Islet precursor cell (in vitro differentiated cells): ENCODE results near the gene NSUN2.

Experiments used
- DNase-seq: peaks from one replicate; pipeline ENCODE4 v3.0.0-alpha.2; 2018

Gene NSUN2

DNA sequence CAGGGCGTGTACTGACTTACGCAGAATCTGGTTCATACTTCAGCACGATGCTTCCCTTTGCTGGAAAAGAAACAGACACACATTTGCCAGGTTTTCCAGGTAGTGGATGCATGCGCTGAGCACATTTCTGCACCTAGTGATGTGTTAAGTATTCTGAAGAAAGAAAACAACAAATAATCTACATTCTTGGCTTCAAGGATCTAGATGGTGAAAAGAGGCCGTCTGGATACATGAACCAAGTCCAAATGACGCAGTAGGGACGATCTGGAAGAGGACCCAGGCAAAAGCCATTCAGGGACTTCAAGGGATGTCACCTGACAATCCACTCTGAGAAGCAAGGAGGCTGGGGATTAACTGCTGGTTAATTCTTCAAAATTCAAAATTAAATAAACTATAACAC is 30.4 kb downstream of the NSUN2 start:
- no peak for DNase-seq

DNA sequence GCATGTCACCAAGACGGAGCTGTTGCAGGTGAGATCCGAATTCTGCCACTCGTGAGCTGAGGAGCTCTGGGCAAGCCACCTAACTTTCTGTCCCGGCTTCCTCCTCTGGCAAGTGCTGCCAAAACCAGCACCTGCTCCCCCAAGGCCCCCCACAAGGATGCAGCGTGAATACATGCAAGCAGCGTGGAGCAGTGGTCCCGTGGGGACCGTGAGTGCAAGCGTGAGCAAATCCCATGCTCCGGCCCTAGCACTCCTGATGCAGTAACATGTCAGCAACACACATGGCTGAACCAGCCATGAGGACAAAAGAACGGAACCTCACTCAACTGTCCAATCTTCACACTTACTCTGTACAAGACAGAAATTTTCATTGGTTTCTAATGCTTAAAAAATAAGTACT is 31.0 kb downstream of the NSUN2 start:
- DNase-seq, result peak; percentile 29

DNA sequence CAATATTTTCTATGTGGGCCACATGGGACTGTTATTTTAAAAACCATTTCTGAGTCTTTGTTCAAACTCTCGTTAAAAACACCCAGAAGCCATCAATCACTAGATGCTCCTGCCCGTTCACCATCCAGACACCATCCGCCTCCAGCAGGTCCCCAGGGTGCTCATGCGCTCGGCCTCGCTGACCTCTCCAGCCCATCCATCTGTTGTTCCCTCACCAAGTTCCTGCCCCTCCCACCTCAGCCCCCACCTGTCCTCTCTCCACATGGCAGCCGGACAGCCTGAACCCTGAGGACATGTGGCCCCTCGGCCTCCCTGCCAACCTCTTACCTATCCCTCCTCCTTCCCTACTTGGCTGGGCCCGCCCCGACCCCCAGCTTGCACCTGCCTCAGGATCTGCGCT is 31.6 kb downstream of the NSUN2 start:
- DNase-seq, result peak; percentile 32

DNA sequence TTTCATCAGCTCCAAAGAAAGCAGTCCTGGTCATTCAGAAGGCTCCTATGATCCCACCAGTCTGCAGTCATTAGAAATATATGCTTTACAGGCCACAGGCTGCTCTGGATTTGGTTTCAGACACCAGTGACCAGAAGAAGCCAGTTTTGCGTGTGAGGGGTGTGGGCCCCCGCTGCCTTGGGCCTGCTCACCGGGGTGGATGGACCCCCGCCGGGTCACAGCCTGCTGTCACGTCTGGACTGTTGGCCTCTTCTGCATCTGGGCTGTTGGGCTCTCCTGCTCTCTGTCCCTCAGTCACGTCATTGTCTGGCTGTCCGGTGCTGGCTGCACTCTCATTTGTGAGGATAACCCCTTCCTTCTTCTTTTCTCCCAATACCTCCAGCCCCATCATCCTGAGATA is 33.1 kb downstream of the NSUN2 start:
- peak; percentile 38 for DNase-seq

DNA sequence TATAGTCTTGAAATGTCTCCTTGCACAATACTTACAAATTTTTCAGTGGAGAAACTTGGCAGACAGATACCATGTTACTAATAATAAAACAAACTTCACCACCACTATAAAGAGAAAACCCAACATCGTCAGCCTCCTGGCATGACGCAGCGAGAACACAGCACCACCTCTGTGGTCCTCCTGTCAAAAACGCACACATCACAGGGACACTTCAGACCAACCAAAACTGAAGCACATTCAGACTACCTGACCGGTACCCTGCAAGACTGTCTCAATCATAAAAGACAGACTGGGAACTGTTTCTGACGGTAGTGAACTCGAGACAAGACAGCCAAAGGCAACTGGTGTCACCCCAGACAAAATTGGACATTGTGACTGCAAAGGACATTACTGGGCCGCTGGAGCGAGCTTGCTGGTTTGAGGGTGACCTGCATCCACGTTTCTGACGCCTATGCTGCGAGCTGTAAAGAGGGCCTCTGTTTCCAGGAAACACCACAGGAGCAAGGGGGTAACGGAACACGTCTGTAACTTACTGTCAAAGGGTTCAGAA is 34.4 kb downstream of the NSUN2 start:
- DNase-seq, result peak; percentile 32

DNA sequence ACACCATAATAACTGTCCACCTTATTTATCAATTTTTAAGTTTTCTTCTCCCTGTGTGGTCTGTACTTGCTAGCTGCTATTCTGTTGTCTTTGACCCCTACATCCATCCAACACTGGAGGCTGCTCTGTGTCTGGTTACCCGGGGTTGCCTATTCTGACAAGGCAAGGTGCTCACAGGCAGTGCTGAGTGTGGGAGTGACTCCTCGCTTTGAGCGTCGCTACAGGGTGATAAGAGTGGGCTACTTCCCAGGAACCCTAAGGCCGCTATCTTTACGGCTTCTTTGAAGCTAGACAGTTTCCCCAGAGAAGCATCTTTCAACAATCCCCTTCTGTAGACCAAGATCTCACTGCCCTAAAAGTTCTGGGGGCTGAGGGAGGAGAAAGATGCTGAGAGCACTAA is 35.3 kb downstream of the NSUN2 start:
- peak; percentile 15 for DNase-seq

DNA sequence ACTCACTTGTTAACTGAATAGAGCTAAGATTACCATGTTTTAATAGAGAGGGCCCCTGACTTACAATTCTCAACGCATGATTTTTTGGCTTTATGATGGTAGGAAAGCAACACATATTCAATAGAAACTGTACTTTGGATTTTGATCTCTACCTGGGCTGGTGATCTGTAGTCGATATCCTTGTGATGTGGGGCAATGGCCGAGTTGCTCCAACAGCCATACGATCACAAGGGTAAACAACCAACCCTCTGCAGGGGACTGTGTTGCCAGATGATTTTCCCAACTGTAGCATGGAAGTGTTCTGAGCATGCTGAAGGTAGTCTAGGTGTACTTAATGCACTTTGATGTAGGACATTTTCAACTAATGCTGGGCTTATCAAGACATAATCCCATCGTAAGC is 36.5 kb downstream of the NSUN2 start:
- DNase-seq, result peak; percentile 33

DNA sequence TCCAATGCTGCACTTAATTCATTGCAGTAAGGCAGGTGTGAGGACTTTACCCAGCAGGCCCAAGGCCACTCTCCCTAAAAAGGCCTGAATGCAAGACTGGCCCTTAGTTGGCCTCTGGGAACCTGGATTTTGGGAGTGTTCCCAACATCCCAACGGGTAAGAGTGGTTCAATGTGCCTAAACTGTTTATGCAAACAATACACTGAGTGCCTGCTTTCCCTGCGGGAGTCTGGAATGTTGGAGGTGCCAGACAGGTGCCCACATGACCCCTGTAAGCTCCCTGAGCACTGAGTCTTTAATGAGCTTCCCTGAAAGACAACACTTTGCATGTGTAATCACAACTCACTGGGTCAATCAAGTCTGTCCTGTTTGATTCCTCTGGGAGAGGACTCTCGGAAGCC is 37.4 kb downstream of the NSUN2 start:
- DNase-seq, result no peak

DNA sequence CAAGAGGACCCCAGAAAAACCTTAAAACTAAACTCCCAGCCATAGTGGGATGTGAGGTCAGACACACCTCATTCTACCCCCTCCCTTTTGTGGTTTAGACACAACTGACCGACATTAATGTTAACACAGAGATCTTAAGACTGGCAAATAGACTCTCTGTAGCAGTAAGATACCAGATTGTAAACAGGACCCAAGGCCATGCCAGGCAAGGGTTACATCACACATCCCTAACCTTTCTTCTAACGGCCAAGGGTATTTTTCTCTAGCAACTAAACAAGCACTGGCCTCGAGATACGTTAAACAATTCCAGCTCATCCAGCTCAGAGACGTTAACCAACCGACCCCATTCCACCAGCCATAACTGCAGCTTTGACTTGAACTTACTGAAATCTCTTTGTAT is 38.8 kb downstream of the NSUN2 start:
- no peak for DNase-seq

DNA sequence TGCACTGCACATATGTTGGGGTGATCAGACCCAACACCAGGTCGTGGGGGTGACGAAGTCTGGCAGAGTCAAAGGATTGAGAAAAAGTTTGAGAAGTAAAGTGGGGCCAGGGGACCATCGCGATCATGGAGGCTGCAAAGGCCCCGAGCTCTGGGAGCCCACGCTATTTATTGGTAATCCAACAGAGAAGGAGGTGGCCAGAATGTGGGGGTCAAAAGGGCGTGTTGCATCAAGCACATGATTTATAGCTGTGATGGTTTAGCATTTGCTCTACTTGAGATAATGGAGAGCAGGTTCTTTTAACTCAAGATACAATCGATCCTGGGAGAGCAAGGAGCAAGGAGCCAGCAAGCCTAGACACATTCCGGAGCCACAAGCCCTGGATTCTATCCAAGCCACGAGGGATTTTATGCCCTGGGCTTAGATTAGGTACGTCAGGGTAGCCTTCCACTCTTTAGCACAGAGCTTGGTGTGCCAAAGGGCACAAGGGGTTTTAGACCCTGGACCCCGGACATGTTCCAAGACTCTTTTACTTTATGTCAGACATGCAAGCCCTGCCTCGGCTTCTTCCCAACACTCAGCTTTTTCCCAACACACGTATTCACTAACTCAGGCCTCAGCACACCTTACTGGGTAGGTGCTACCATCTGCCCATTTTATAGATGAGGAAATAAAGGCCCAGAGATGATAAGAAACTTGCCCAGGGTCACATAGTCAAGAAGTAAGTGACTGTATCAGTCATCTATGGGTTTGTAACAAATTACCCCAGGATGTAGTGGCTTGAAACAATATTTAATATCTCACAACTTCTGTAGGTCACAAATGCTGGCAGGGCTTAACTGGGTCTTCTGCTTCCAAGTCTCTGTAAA is 39.5 kb downstream of the NSUN2 start:
- no peak for DNase-seq

DNA sequence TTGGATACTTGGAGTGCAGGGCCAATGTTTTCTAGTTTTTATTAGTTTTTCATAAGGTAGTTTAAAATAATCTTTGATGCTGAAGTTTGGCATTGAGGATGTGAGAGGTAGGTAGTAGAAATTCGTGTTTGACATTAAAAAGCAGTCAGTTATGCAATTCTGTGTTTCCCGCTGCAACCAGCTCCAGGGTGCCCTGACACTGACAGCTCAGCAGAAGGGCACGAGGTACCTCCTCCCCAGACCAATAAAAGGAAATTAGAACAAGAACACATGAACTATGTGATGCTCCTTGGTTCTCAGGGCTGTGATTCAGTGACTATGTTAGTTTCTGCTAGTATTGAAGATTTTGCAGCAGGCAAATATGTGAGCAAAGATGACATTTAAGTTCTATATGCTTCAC is 40.2 kb downstream of the NSUN2 start:
- no peak for DNase-seq

DNA sequence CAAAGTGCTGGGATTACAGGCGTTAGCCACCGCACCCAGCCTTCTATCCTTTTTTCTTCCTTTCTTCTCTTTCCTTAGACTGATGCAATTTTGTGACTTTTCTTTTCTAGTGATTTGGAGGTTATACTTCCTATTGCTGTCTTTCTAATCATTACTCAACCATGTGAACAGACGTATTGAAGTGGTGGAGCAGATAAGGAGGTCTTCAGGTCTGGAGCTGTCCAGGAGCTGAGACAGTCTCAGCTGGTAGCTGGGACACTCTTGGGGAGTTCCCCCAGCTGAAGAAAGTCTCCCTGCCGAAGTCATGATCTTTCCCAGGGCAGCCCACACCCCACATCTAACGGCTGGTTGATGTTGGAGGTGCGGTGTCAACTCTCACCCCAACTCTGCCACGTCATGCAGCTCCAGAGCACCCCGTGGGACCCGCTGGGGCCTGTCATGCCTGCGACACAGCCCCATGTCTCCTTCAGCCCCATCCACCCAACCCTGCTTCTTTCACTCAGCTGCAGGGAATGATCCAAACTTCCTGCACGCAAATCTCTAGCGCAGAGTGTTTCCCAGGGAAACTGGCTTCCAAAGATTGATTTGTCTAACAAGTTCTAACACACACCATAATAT is 41.1 kb downstream of the NSUN2 start:
- no peak for DNase-seq

DNA sequence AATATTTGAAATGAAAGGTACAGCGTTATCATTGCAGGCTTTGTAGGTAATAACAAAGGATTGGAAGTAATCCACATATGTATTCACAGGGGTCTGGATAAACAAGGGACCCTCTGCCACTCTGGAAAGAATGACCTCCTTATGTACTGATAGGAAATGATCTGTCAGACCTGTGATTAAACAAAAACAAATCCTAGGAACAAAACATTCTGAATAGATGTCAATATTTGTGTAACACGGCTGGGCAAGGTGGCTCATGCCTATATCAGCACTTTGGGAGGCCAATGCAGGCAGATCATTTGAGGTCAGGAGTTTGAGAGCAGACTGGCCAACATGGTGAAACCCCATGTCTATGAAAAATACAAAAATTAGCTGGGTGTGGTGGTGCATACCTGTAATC is 42.3 kb downstream of the NSUN2 start:
- no peak for DNase-seq

DNA sequence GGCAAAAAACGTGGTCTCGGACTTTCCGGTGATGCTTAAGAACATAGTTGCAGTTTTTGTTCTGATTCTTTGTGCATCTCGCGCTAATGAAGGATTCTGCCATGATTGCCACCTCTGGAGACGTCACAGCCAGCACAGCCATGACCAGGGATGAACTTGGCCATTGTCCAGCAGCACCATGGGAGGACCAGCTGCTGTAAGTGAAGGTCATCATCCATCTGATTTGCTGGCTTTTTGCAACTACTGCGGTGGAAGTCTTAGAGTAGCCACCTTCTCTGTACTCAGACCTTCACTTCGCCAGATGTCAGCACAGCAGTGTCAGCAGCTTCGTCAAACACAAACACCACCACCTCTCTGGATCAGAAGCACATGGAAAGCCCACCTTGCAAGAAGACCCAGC is 45.7 kb downstream of the NSUN2 start:
- peak; percentile 40 for DNase-seq

DNA sequence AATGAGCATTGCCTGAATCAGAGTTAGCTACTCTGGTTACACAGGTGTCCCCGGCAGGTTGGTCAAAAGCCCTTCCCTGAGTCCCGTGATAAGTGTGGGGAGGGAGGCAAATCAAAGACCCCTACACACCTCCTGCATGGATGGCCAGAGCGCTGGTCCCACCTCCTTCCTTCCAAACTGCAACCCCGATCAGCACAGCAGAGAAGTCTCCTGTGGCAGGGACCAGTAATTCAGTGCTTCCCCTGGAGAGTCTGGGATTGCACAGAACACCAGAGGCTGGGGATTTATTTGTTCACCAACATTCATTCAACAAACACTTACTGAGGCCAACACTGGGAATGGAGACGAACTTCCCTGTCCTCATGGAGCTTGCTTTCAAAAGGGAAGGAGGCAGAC is 46.2 kb downstream of the NSUN2 start:
- DNase-seq, result peak; percentile 38

DNA sequence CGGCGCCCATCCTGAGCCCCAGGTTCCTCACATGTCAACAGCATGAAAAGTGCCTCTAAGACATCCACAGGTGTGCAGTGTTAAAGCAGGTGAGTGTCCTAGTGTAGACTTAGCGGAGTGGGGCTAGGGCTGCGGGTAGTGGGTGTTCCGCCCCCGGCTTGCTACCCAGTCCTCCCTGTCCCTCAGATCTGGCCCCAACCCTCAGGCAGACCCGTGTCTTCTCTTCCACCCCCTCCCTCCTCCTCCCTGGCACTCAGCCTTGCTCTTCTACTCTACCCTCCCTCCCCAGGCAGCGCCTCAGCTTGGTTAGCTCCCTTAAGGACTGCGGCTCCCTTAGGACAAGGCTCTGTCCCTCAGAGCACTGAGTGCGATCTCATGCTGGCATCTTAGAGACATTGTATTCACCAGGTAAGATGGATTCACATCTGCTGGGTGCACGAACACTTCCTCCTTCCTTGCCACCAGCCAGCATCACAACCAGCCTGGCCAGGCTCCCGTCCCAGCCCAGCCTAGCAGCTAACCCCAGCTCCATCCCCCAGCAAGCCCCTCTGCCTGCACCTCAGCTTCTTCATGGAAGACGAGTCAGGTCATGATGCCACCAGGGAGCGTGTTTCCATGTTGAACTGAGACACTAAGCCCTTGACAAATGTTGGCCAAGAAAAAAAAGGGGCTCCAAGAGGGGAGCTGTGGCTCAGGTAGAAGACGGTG is 46.8 kb downstream of the NSUN2 start:
- peak; percentile 49 for DNase-seq

DNA sequence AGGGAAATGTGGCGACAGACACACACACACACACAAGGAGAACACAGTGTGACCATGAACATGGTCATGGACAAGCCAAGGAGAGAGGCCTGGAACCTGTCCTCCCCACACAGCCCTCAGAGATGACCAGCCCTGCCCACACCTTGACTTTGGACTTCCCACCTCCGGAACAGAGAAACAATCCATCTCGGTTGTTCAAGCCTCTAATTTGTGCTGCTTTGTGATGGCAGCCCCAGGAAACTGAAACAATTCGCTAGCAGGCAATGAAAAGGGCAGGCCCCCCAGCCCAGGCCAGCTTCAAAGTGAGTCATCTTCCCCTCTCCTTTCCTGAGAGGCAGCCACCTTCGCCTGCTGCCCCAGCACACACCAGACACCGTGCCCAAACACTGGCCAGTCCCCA is 47.7 kb downstream of the NSUN2 start:
- peak; percentile 53 for DNase-seq

DNA sequence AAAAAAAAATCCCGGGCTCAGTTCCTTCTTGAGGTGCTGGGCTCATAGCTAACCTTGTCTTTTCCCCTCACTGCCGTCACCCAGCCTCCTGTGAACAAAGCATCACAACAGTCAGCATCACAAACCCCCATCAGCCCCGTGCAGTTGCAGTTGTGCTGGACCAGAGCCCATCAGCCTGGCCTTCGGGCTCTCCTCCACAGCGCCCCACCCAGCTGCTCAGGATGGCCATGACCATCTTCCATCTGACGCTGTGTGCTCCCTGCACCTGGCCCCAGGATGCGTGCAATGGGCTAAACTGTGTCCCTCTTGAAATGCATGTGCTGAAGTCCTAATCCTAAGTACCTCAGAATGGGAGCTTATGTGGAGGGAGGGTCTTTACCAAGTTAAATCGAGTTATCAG is 48.1 kb downstream of the NSUN2 start:
- DNase-seq, result peak; percentile 44

DNA sequence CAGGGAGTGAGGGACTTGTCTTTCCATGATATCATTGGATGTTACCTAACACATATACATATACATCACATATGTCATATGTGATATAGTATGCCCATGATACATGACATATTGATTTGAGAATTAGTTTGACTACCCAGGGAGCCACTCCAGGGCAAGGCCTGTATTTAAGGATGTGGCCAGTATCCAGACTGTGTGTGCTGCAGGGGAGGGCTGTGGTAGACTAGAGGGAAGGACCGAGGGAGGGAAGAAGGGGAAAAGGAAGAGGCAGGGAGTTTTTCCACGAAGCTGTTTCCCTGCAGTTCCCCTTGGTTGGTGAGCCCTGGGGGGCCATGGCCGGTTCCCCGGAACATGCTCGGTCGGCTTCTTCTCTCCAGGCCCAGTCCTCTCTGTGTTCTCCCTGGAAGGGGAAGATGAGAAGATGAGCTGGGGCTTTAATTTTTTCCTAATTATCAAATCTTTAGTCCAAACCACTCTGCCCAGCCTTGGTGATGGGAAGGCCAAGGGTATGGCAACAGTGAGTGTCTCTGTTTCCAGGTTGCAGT is 48.7 kb downstream of the NSUN2 start:
- no peak for DNase-seq

DNA sequence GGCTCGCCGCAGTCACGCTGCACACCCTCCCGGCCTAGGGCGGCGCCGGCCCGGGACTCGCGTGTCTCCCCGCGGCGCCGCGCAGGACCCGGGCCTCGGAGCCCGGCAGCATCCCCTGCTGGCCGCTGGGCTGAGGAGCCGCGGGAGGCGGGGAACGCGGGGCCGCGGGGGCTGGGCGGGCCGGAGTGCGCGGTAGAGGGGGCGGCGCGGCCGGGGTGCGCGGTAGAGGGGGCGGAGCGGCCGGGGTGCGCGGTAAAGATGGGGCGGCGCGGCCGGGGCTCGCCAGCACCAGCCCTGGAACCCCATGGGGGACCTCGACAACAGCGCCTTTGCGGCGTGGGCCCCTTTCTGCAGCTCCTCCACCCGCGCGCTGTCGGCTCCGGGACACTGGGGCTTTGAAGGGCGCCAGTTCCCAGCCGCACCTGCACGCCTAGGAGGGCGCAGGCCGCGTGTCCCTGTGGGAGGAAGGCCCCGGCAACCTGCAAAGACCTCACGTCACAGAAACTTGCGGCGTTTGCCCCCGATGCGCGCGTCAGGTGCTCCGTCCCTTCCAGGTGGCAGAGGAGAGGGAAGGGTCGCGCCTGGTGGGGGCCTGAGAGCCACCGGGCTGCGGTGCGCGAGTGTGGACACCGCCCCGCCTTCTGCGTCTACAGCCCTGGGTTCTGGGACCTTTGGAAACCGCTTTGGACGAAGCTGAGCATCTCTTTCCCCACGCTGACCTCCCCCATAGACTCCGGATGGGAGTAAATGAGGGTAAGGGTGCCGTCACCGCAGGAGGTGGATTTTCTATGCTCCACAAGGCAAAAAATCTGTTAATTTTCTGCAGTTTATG is 49.6 kb downstream of the NSUN2 start:
- DNase-seq, result peak; percentile 71

DNA sequence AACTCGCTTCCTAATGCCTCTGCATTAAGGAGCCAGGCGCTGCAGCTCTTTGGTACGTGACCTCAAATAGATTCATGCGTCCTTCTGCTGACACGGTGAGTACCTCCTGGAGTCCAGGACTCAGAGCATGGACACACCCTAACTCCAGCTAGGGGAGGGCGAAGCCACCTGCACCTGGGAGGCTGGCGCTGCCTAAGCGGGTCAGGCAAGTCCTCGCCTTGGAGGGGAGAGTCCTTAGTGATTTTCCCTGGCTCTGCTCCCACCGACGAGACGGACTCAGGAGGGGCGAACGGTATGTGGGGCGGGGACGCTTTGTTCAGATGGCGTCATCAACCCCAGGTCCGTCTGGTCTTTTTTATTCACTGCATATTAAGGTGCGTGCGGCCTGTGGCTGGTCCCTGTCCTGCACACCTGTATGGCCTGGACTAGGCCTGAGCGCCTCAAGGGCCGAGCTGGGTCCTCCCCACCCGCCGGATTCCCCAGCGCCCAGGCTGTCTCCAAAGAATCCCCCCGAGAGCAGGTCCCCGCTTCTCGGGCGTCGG is 50.3 kb downstream of the NSUN2 start:
- DNase-seq, result peak; percentile 52
